ENCODE results near the gene PDZD7. TPM values are rescaled to one million over a fixed set of nuclear protein-coding genes. Genes with fewer than 3 reads are reported as not detected.

PDZD7 gene
- total and polyA plus RNA-seq, 9 of the 15 experiments (the other 6 are each of a cell fraction or from before 2014, with no cell fraction given), result 0.04 to 0.24 (median 0.08) TPM; not detected in 3

DNA sequence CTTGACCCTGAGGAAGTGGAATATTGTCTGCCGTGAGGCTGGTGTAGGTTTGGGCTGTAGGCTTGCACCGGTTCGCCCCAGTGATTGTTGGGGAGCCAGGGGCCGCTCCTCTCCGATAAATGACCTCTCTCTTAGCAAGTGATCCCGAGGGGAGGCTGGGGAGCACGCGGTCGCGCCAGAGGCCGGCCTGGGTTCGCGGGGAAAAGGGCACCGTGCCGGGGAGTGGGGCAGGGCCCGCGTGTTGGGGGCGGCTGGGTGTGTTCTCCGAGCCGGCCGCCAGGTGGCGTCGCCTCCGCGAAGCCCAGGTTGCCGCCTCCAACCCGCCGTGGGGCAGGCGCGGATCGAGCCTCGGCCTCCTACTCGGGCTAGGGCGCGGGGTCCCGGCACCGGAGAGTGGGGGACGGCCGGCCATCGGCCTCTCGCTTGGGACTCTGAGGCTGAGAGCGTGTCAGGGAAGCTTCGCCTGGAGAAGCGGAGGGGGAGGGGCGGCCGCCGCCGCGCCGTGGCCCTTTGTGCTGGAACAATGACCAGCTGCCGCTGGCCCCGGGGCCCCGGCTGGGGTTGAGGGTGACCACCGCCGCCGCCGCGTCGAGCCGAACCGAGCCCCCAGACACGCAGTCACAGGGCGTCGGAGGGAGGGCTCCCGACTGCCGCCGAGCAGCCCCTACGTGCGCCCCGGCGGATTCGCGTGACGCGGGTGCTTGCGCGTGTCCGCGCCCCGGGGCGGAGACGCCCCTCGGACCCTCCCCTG is 31.8 kb downstream of the PDZD7 start (continued):
- TF ChIP-seq, protein P1, sequence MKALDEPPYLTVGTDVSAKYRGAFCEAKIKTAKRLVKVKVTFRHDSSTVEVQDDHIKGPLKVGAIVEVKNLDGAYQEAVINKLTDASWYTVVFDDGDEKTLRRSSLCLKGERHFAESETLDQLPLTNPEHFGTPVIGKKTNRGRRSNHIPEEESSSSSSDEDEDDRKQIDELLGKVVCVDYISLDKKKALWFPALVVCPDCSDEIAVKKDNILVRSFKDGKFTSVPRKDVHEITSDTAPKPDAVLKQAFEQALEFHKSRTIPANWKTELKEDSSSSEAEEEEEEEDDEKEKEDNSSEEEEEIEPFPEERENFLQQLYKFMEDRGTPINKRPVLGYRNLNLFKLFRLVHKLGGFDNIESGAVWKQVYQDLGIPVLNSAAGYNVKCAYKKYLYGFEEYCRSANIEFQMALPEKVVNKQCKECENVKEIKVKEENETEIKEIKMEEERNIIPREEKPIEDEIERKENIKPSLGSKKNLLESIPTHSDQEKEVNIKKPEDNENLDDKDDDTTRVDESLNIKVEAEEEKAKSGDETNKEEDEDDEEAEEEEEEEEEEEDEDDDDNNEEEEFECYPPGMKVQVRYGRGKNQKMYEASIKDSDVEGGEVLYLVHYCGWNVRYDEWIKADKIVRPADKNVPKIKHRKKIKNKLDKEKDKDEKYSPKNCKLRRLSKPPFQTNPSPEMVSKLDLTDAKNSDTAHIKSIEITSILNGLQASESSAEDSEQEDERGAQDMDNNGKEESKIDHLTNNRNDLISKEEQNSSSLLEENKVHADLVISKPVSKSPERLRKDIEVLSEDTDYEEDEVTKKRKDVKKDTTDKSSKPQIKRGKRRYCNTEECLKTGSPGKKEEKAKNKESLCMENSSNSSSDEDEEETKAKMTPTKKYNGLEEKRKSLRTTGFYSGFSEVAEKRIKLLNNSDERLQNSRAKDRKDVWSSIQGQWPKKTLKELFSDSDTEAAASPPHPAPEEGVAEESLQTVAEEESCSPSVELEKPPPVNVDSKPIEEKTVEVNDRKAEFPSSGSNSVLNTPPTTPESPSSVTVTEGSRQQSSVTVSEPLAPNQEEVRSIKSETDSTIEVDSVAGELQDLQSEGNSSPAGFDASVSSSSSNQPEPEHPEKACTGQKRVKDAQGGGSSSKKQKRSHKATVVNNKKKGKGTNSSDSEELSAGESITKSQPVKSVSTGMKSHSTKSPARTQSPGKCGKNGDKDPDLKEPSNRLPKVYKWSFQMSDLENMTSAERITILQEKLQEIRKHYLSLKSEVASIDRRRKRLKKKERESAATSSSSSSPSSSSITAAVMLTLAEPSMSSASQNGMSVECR (CRISPR knock-in tag; IDR thresholded peaks at IDR 0.05), result peak; percentile 59
- peak; percentile 33 for TF ChIP-seq HMGN3 (IDR thresholded peaks at IDR 0.05; ENCODE audit: borderline replicate concordance, extremely low read depth, insufficient read length, low read depth, low read length)
- TF ChIP-seq, protein P2, sequence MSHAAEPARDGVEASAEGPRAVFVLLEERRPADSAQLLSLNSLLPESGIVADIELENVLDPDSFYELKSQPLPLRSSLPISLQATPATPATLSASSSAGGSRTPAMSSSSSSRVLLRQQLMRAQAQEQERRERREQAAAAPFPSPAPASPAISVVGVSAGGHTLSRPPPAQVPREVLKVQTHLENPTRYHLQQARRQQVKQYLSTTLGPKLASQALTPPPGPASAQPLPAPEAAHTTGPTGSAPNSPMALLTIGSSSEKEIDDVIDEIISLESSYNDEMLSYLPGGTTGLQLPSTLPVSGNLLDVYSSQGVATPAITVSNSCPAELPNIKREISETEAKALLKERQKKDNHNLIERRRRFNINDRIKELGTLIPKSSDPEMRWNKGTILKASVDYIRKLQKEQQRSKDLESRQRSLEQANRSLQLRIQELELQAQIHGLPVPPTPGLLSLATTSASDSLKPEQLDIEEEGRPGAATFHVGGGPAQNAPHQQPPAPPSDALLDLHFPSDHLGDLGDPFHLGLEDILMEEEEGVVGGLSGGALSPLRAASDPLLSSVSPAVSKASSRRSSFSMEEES (CRISPR knock-in tag; IDR thresholded peaks at IDR 0.05), result no peak
- TF ChIP-seq TAF9B (IDR thresholded peaks at IDR 0.05; ENCODE audit: partially characterized antibody), result no peak
- no peak for TF ChIP-seq SMARCA4 (IDR thresholded peaks at IDR 0.05)
- no peak for TF ChIP-seq SETDB1 (IDR thresholded peaks at IDR 0.05; ENCODE audit: low read length)
- TF ChIP-seq, protein P3, sequence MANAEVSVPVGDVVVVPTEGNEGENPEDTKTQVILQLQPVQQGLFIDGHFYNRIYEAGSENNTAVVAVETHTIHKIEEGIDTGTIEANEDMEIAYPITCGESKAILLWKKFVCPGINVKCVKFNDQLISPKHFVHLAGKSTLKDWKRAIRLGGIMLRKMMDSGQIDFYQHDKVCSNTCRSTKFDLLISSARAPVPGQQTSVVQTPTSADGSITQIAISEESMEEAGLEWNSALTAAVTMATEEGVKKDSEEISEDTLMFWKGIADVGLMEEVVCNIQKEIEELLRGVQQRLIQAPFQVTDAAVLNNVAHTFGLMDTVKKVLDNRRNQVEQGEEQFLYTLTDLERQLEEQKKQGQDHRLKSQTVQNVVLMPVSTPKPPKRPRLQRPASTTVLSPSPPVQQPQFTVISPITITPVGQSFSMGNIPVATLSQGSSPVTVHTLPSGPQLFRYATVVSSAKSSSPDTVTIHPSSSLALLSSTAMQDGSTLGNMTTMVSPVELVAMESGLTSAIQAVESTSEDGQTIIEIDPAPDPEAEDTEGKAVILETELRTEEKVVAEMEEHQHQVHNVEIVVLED (CRISPR knock-in tag; IDR thresholded peaks at IDR 0.05), result peak; percentile 17; the same call in 1 of the 2 replicates
- TF ChIP-seq, protein P4, sequence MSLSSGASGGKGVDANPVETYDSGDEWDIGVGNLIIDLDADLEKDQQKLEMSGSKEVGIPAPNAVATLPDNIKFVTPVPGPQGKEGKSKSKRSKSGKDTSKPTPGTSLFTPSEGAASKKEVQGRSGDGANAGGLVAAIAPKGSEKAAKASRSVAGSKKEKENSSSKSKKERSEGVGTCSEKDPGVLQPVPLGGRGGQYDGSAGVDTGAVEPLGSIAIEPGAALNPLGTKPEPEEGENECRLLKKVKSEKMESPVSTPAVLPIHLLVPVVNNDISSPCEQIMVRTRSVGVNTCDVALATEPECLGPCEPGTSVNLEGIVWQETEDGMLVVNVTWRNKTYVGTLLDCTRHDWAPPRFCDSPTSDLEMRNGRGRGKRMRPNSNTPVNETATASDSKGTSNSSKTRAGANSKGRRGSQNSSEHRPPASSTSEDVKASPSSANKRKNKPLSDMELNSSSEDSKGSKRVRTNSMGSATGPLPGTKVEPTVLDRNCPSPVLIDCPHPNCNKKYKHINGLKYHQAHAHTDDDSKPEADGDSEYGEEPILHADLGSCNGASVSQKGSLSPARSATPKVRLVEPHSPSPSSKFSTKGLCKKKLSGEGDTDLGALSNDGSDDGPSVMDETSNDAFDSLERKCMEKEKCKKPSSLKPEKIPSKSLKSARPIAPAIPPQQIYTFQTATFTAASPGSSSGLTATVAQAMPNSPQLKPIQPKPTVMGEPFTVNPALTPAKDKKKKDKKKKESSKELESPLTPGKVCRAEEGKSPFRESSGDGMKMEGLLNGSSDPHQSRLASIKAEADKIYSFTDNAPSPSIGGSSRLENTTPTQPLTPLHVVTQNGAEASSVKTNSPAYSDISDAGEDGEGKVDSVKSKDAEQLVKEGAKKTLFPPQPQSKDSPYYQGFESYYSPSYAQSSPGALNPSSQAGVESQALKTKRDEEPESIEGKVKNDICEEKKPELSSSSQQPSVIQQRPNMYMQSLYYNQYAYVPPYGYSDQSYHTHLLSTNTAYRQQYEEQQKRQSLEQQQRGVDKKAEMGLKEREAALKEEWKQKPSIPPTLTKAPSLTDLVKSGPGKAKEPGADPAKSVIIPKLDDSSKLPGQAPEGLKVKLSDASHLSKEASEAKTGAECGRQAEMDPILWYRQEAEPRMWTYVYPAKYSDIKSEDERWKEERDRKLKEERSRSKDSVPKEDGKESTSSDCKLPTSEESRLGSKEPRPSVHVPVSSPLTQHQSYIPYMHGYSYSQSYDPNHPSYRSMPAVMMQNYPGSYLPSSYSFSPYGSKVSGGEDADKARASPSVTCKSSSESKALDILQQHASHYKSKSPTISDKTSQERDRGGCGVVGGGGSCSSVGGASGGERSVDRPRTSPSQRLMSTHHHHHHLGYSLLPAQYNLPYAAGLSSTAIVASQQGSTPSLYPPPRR (CRISPR knock-in tag; IDR thresholded peaks at IDR 0.05; ENCODE audit: borderline replicate concordance), result no peak
- TF ChIP-seq, protein P5, sequence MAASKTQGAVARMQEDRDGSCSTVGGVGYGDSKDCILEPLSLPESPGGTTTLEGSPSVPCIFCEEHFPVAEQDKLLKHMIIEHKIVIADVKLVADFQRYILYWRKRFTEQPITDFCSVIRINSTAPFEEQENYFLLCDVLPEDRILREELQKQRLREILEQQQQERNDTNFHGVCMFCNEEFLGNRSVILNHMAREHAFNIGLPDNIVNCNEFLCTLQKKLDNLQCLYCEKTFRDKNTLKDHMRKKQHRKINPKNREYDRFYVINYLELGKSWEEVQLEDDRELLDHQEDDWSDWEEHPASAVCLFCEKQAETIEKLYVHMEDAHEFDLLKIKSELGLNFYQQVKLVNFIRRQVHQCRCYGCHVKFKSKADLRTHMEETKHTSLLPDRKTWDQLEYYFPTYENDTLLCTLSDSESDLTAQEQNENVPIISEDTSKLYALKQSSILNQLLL (CRISPR knock-in tag; IDR thresholded peaks at IDR 0.05; ENCODE audit: borderline replicate concordance), result no peak
- no peak for TF ChIP-seq ZNF133 (CRISPR knock-in tag; IDR thresholded peaks at IDR 0.05)
- TF ChIP-seq STAT5A (IDR thresholded peaks at IDR 0.05; ENCODE audit: borderline replicate concordance, low read length), result no peak
- no peak for TF ChIP-seq ETS2 (tag; IDR thresholded peaks at IDR 0.05; ENCODE audit: borderline replicate concordance, poor library complexity, severe bottlenecking)
